AG09309 (cell line): Measurements from ENCODE around the gene RTN4R.
"Not testable (repeated sequence)": the region's sequence is repeated elsewhere in the genome, so short reads cannot be mapped to it uniquely, and the experiment has no call there.

ENCODE experiments used
- DNase-seq: peaks from one replicate; pipeline ENCODE4 v3.0.0-alpha.2; 2010; ENCODE audit warnings: low read depth
- H3K4me3 ChIP-seq: 2 replicates; pipeline ENCODE4 v1.5.1; 2011; ENCODE audit warnings: mild to moderate bottlenecking, low read depth, low read length, moderate library complexity; ENCODE audit not compliant: control insufficient read depth
- CTCF ChIP-seq: IDR thresholded peaks from 2 replicates; pipeline ENCODE4 v1.5.1; 2011; ENCODE audit warnings: mild to moderate bottlenecking, low read depth, low read length, inconsistent platforms; ENCODE audit not compliant: insufficient read depth, control insufficient read depth; ENCODE audit errors: missing control alignments

The RTN4R gene

GRCh38 chr22:20272174-20272573, 4.1 kb upstream of the RTN4R start:
- DNase-seq, result no peak
- no peak overlapping the region for H3K4me3 ChIP-seq

DNA sequence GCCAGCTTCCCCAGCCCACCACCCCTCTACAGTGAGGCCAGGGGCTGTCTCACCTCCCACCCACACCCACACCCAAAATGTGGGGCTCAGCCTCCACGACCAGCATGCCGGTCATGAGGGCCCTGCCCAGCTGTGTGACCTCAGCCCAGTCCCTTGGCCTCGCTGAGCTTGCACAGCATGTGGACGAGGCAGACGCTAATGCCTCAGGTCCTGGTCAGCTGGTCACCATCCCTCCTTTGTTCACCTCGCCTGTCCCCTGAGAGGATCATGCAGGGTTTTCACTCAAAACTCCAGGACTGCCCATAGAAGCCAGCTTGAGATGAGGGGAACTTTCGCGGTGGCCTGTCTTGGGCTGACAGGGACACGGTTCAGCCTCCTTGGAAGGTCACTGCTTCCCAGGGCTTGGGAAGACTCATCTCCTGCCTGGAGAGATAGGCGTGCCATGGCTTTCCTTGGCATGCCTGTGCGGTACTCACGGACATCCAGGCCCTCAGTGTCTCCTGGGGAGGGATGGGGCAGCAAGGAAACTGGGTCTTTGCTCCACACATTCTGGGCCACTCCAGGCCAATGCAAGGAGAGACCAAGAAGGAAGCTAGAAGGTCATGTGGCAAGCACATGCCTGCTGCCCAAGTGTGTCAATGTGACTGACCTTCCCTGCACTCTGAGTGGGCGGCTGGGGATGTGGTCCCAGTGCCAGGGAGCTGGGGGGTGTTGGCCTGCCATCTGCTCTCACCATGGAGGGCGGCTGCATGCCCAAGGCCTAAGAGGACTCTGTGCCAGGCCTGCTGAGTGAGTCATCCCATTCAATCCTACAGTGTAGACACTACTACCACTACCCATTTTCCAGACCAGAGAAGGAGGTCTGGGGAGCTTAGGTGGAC, 3.2 kb upstream of the RTN4R start:
- H3K4me3 ChIP-seq, result no peak overlapping the region
- no peak for TF ChIP-seq CTCF
- no peak for DNase-seq

More at GRCh38 chr22:20272174-20272573, 4.1 kb upstream of the RTN4R start:
- TF ChIP-seq CTCF, result no peak

DNA sequence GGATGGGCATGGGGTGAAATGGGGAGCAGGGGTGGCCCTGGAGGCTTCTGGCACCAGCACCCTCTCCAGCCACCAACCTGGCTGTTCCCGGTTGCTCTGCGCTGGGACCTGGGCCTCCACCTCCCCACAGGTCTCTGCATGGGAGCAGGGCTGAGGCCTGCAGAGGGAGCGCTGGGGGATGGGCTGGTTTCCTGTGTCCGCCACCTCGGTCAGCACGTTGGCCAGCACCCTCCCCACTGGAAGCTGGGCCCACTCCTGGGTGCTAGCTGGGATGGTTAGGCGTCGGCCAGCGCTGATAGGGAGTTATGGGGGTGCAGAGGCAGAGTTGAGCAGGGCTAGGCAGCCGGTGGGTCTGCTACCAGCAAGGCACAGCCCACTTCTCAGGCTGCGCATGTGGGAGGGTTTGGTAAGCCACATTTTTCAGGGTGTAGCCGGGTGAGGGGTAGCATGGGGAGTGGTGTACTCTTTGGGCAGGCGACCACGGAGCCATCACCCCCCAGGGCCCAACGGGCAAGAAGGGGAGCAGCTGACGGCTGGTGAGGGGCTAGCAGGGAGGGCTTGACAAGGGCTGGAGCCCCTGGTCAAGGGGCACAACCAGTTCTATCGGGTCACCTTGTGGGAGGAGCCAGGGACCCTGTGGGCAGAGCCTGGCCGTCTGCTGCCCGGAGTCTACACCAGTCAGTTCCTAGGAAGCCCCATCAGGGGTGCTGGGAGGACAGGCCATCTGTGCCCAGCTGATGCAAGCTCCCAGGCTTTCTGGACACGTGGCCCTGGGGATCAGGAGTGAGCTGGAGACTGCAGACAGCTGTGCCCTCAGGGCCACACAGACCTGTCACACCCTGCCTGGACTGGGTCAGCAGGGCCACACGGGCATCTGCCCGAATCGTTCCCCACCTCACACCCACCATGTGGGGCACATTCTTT, 2.3 kb upstream of the RTN4R start:
- DNase-seq, H3K4me3 ChIP-seq: not testable (repeated sequence)

GRCh38 chr22:20269673-20270072, 1.6 kb upstream of the RTN4R start:
- not testable (repeated sequence) for DNase-seq

DNA sequence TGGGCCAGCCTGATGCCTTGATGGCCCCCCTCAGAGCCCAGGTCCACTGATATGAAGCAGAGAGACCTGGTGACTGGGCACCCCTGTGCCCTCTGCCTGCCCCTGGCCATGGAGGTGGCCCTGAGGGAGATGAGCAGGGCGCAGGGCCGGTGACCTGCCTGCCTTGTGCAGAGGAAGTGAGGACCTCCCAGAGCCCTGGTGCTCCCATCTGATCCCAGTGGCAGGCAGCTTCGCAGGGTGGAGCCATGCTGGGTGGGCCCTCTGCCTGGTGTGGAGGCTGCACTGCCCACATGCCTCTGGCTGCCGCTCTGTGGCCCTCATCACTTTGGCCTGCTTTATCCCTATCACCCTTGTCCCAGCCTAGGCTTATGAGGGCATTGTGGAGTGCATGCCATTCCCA, 1.1 kb upstream of the RTN4R start:
- DNase-seq, H3K4me3 ChIP-seq: not testable (repeated sequence)

More at GRCh38 chr22:20269673-20270072, 1.6 kb upstream of the RTN4R start:
- not testable (repeated sequence) for H3K4me3 ChIP-seq

DNA sequence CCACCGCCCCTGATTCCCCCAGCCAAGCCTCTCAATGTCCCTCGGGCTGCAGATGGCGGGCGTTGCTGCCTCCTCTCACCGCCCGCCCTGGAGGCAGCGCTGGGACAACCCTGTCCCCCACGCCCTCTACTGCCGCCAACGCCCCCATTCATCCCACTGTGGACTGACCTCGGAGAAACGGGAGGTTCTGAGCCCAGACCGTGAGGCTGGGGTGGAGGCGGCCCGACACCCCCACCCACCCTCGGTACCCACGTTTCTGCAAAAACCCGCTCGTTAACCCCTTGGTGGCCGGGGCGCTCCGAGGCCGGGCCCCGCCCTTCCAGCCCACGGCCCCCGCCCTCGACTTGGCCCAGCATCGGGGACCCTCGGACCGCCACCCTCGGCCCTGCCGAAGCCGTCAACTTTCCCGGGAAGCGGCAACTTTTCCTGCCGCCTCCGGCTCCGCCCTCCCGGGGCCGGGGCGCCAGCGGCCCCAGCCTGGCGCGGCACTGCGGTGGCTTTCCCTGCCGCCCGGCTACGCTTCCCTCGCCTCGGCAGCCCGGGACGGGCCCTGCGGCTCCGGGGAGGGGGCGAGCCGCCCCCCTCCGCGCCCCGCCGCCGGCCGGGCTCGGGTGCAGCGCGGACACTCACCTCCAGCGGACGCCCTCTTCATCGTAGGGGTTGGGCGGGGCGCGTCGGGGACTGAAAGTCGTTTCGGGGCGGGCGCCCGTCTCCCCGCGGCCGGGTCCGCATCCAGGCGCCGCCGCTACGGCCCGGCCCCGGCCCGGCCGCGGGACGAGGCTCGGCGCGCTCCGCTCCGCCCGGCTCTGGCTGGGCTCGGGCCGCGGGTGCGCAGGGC, 458 bp downstream of the RTN4R start:
- no peak for TF ChIP-seq CTCF
- no peak for DNase-seq
- no peak overlapping the region; the same call in 1 of the 2 replicates for H3K4me3 ChIP-seq

- not testable (repeated sequence) for H3K4me3 ChIP-seq
Measured at GRCh38 chr22:20266667-20267440, 1.3 kb downstream of the RTN4R start.

DNA sequence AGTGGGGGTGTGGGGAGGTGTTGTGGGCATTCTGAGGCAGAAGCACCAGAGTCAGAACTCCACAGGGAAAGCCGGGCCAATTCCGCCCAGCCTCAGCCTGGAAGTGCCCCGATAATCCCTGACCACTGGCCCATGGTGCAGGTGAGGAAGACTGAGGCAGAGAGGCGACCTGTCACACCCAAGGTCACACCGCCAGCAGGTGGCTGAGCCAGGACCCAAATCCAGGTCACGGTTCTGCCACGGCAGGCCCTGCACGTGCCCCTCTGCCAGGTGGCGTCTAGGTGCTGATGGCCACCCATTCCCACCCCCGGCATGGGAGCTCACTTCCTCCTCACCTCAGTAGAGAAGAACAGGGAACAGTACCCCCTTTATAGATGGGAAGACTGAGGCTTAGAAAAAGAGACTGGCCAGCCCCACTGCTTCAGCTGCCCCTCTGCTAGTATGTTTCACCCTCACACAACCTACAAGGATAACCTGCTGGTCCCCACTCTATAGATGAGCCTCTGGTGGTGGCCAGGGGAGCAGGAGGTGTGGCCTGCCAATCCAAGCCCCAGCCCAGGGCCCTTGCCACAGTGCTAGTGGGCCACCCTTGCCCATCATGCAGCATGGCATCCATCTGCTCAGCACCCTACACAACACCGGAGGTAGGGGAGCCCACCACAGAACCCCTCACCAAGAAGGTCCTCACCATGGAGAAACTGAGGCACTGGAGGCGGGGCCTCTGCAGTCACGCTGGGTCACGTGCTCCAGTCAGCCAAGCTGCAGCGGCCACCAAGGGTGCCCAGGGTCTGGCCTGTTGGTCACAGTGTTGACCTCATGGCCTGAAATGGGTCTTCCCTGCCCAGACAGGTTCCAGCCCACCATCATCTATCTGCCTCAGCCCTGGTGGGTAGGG, 2.1 kb downstream of the RTN4R start:
- DNase-seq, H3K4me3 ChIP-seq: not testable (repeated sequence)

More at GRCh38 chr22:20266667-20267440, 1.3 kb downstream of the RTN4R start:
- DNase-seq, result not testable (repeated sequence)
